ENCODE results near the gene MYO15B. TPM values are rescaled to one million over a fixed set of nuclear protein-coding genes. Genes with fewer than 3 reads are reported as not detected.
A peak's percentile ranks its signal among the peaks of the same experiment; 100 is the strongest.

MYO15B gene
- total and polyA plus RNA-seq, 2 of the 13 experiments (the other 11 are each of a cell fraction or from before 2014, with no cell fraction given), result 2.8 to 8.1 TPM

- no peak for TF ChIP-seq PCBP2 (optimal IDR thresholded peaks at IDR 0.05; ENCODE audit: low read depth, low read length, poor library complexity, severe bottlenecking)
- no peak for TF ChIP-seq ZNF160 (CRISPR knock-in tag; IDR thresholded peaks at IDR 0.05)
- TF ChIP-seq PAX8 (CRISPR knock-in tag; IDR thresholded peaks at IDR 0.05; ENCODE audit: borderline replicate concordance), result no peak
- TF ChIP-seq CREB1 (IDR thresholded peaks at IDR 0.05), result no peak
- no peak for TF ChIP-seq CREB1 (CRISPR knock-in tag; IDR thresholded peaks at IDR 0.05)
- no peak for TF ChIP-seq CEBPG (CRISPR knock-in tag; IDR thresholded peaks at IDR 0.05)
- TF ChIP-seq ZNF274 (CRISPR knock-in tag; IDR thresholded peaks at IDR 0.05), result no peak; the same call in 1 of the 2 replicates
- no peak for TF ChIP-seq ZNF674 (CRISPR knock-in tag; IDR thresholded peaks at IDR 0.05; ENCODE audit: low read depth)
- no peak for TF ChIP-seq CBX1 (IDR thresholded peaks at IDR 0.05; ENCODE audit: low read depth)
- TF ChIP-seq ZBTB7A (CRISPR knock-in tag; IDR thresholded peaks at IDR 0.05), result 0 out of 2 replicates have a peak, but pooled peaks have one; percentile 45
- no peak for TF ChIP-seq CC2D1A (CRISPR knock-in tag; IDR thresholded peaks at IDR 0.05)
- no peak for TF ChIP-seq AKAP8 (CRISPR knock-in tag; IDR thresholded peaks at IDR 0.05)
- no peak for TF ChIP-seq SUZ12 (IDR thresholded peaks at IDR 0.05; ENCODE audit: low read depth, low read length)
- TF ChIP-seq ZNF792 (CRISPR knock-in tag; IDR thresholded peaks at IDR 0.05), result no peak
- no peak for TF ChIP-seq STAT6 (CRISPR knock-in tag; IDR thresholded peaks at IDR 0.05; ENCODE audit: borderline replicate concordance)
- TF ChIP-seq ZFP36L1 (CRISPR knock-in tag; IDR thresholded peaks at IDR 0.05), result no peak
- no peak for TF ChIP-seq CENPX (CRISPR knock-in tag; IDR thresholded peaks at IDR 0.05)
- no peak for TF ChIP-seq ZNF550 (CRISPR knock-in tag; IDR thresholded peaks at IDR 0.05; ENCODE audit: borderline replicate concordance)
- TF ChIP-seq ZNF121 (CRISPR knock-in tag; IDR thresholded peaks at IDR 0.05), result 0 out of 2 replicates have a peak, but pooled peaks have one; percentile 11
- peak; percentile 89 for TF ChIP-seq ZNF263 (CRISPR knock-in tag; IDR thresholded peaks at IDR 0.05)
- TF ChIP-seq MXD4 (CRISPR knock-in tag; IDR thresholded peaks at IDR 0.05), result no peak
- no peak for TF ChIP-seq SNAPC4 (CRISPR knock-in tag; IDR thresholded peaks at IDR 0.05)
- no peak for TF ChIP-seq NCOA5 (CRISPR knock-in tag; IDR thresholded peaks at IDR 0.05)
- no peak for TF ChIP-seq CBX5 (CRISPR knock-in tag; IDR thresholded peaks at IDR 0.05; ENCODE audit: borderline replicate concordance)
- no peak for TF ChIP-seq ZNF549 (CRISPR knock-in tag; IDR thresholded peaks at IDR 0.05)
- TF ChIP-seq FOXK1 (CRISPR knock-in tag; IDR thresholded peaks at IDR 0.05; ENCODE audit: borderline replicate concordance, low read depth), result no peak
Observed at GRCh38 chr17:75610103-75610984, 22.7 kb downstream of the MYO15B start (continued).

Data from HepG2 (cell line).